GM19025 (cell line): Measurements from ENCODE around the gene TCHP.
"Not testable (repeated sequence)": the region's sequence is repeated elsewhere in the genome, so short reads cannot be mapped to it uniquely, and the experiment has no call there.

Source experiments
- ATAC-seq: cut with Tn5 transposase; IDR thresholded peaks from one replicate; pipeline ENCODE4 v1.9.1; 2021; ENCODE audit warnings: mild to moderate bottlenecking, low read depth, moderate library complexity; ENCODE audit not compliant: unreplicated experiment

Gene TCHP

GRCh38 chr12:109878749-109879148 lies 21.3 kb upstream of the TCHP start:
- no peak for ATAC-seq

GRCh38 chr12:109879351-109880042 lies 20.6 kb upstream of the TCHP start:
- ATAC-seq, result no peak

GRCh38 chr12:109880043-109880931 lies 19.8 kb upstream of the TCHP start, which contains the start of gene GLTP:
Gene GLTP, minus strand, starts transcription at chr12:109880541. Its CDS starts 167 bp downstream, at chr12:109880374.
- peak; percentile 94 for ATAC-seq

- ATAC-seq, result no peak
Observed at GRCh38 chr12:109880938-109881337, 19.1 kb upstream of the TCHP start.

GRCh38 chr12:109881752-109882151 lies 18.3 kb upstream of the TCHP start:
- ATAC-seq, result no peak

GRCh38 chr12:109883461-109883860 lies 16.6 kb upstream of the TCHP start:
- no peak for ATAC-seq

GRCh38 chr12:109885616-109886015 lies 14.5 kb upstream of the TCHP start:
- no peak for ATAC-seq

- ATAC-seq, result no peak
Observed at GRCh38 chr12:109888179-109889020, 11.7 kb upstream of the TCHP start.

GRCh38 chr12:109890620-109891170 lies 9.4 kb upstream of the TCHP start:
- ATAC-seq, result no peak

- ATAC-seq, result not testable (repeated sequence)
Observed at GRCh38 chr12:109891731-109892130, 8.3 kb upstream of the TCHP start.

GRCh38 chr12:109892165-109892715 lies 7.8 kb upstream of the TCHP start:
- ATAC-seq, result no peak

- ATAC-seq, result no peak
Observed at GRCh38 chr12:109892748-109893147, 7.3 kb upstream of the TCHP start.

GRCh38 chr12:109893261-109893995 lies 6.6 kb upstream of the TCHP start:
- ATAC-seq, result no peak

- ATAC-seq, result no peak
Observed at GRCh38 chr12:109894939-109895338, 5.1 kb upstream of the TCHP start.

GRCh38 chr12:109896188-109896587 lies 3.9 kb upstream of the TCHP start:
- no peak for ATAC-seq

GRCh38 chr12:109897029-109897428 lies 3.0 kb upstream of the TCHP start:
- ATAC-seq, result no peak

- ATAC-seq, result not testable (repeated sequence)
Observed at GRCh38 chr12:109899345-109899744, 729 bp upstream of the TCHP start.

GRCh38 chr12:109900752-109901580 lies 892 bp downstream of the TCHP start:
- ATAC-seq, result no peak
